ENCODE data around the gene EFNB3. TPM values are rescaled to one million over a fixed set of nuclear protein-coding genes. Genes with fewer than 3 reads are reported as not detected.

The EFNB3 gene
- total RNA-seq, 4 donors from 2014 or later: 0.70 to 2.7 (median 1.9) TPM

- Histone ChIP-seq H3K4me3 (no peak overlapping the region), H3K36me3 (no peaks in the 10 kb centered on the region), H3K27ac (no peak overlapping the region), H3K27me3 (no peaks in the 10 kb centered on the region), H3K4me1 (peaks cover 0 to 20% (median 1%) of the 10 kb centered on the region in 3 donors), H3K9me3 (no peaks in the 10 kb centered on the region)
- TF ChIP-seq POLR2A (IDR thresholded peaks at IDR 0.05) (no peak), CTCF (IDR thresholded peaks at IDR 0.05) (no peak)
- intact Hi-C loops (cut with DNase I): no loop called here
- 34 to 35% methylated on average over 4 of the region's 4 CpGs for WGBS, 2 donors
- DNase-seq: no peak
Observed at GRCh38 chr17:7750321-7750821, 45.4 kb downstream of the EFNB3 start.

DNA sequence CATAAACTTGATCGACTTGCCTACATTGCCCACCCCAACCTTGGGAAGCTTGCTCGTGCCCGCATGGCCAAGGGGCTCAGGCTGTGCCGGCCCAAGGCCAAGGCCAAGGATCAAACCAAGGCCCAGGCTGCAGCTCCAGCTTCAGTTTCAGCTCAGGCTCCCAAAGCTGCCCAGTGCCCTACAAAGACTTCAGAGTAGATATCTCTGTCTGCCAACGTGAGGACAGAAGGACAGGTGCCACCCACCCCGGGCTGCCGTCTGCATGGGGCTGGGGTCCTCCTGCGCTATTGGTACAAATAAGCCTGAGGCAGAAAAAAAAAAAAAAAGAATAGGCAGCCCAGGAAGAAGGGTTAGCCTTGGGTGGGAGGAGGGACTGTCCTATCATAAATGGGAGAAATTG is 49.7 kb downstream of the EFNB3 start:
- Histone ChIP-seq H3K27ac (peak overlapping the region in 2 of 4 donors; percentile 45 to 73), H3K9me3 (no peaks in the 10 kb centered on the region), H3K4me3 (no peak overlapping the region), H3K36me3 (no peaks in the 10 kb centered on the region), H3K27me3 (no peaks in the 10 kb centered on the region), H3K4me1 (peaks cover 0 to 17% (median 2%) of the 10 kb centered on the region in 3 donors)
- DNase-seq: no peak
- WGBS, 2 donors: 53 to 61% methylated on average over 5 to 6 of the region's 8 CpGs
- intact Hi-C loops (cut with DNase I): no loop called here
- TF ChIP-seq POLR2A (IDR thresholded peaks at IDR 0.05) (no peak), CTCF (IDR thresholded peaks at IDR 0.05) (no peak)

GRCh38 chr17:7755095-7755890 is 50.3 kb downstream of the EFNB3 start:
- intact Hi-C loops (cut with DNase I): no loop called here
- H3K9me3 ChIP-seq: no peaks in the 10 kb centered on the region
- no peaks in the 10 kb centered on the region for H3K27me3 ChIP-seq
- WGBS, 2 donors: 37 to 40% methylated on average over 9 of the region's 9 CpGs
- no peak for TF ChIP-seq POLR2A (IDR thresholded peaks at IDR 0.05)
- no peak for TF ChIP-seq CTCF (IDR thresholded peaks at IDR 0.05)
- H3K27ac ChIP-seq: peak overlapping the region; percentile 5 to 73 (median 50)
- peaks cover 0 to 17% (median 2%) of the 10 kb centered on the region in 3 donors for H3K4me1 ChIP-seq
- DNase-seq: no peak
- H3K4me3 ChIP-seq: no peak overlapping the region
- H3K36me3 ChIP-seq: no peaks in the 10 kb centered on the region

GRCh38 chr17:7756968-7757367 is 52.0 kb downstream of the EFNB3 start:
- peaks cover 0 to 17% (median 2%) of the 10 kb centered on the region in 3 donors for H3K4me1 ChIP-seq
- WGBS, 2 donors: 90 to 92% methylated on average over 14 of the region's 14 CpGs
- no peak overlapping the region for H3K4me3 ChIP-seq
- no peaks in the 10 kb centered on the region for H3K36me3 ChIP-seq
- DNase-seq: no peak
- intact Hi-C loops (cut with DNase I): no loop called here
- H3K27ac ChIP-seq: no peak overlapping the region
- no peaks in the 10 kb centered on the region for H3K9me3 ChIP-seq
- no peaks in the 10 kb centered on the region for H3K27me3 ChIP-seq
- TF ChIP-seq CTCF (IDR thresholded peaks at IDR 0.05): no peak
- TF ChIP-seq POLR2A (IDR thresholded peaks at IDR 0.05): no peak

Other genes with a start within 250 kb of the EFNB3 start
- 10 to 100 TPM; 13.4 to 35.1 (median 28.5) TPM for gene ZBTB4, start 225.6 kb upstream of the EFNB3 start, total RNA-seq
- gene SLC35G6, start 223.8 kb upstream of the EFNB3 start, total RNA-seq: not detected
- 10 to 100 TPM; 59.3 to 94.9 (median 78.2) TPM for gene POLR2A, start 220.8 kb upstream of the EFNB3 start, total RNA-seq
- gene TNFSF12, start 156.1 kb upstream of the EFNB3 start, total RNA-seq: 10 to 100 TPM in 1 of 4 donors, 1 to 10 TPM in 3; 3.5 to 41.6 (median 6.5) TPM
- gene TNFSF13, start 146.5 kb upstream of the EFNB3 start, total RNA-seq: 10 to 100 TPM in 2 of 4 donors, 1 to 10 TPM in 2; 3.8 to 21.7 (median 10.9) TPM
- 10 to 100 TPM; 32.1 to 65.4 (median 48.3) TPM for gene SENP3, start 143.3 kb upstream of the EFNB3 start, total RNA-seq
- gene CD68, start 125.6 kb upstream of the EFNB3 start, total RNA-seq: 10 to 100 TPM; 32.1 to 52.9 (median 45.2) TPM
- gene MPDU1, start 121.3 kb upstream of the EFNB3 start, total RNA-seq: 100 to 1,000 TPM in 2 of 4 donors, 10 to 100 TPM in 2; 69.3 to 123 (median 100) TPM
- 100 to 1,000 TPM in 2 of 4 donors, 10 to 100 TPM in 2; 89.1 to 127 (median 103) TPM for gene SOX15, start 115.1 kb upstream of the EFNB3 start, total RNA-seq
- gene FXR2, start 90.3 kb upstream of the EFNB3 start, total RNA-seq: 10 to 100 TPM; 17.2 to 24.0 (median 20.6) TPM
- 10 to 100 TPM; 20.5 to 55.9 (median 31.3) TPM for gene SAT2, start 77.4 kb upstream of the EFNB3 start, total RNA-seq
- not detected for gene SHBG, start 75.1 kb upstream of the EFNB3 start, total RNA-seq
- gene ATP1B2, start 54.3 kb upstream of the EFNB3 start, total RNA-seq: 1 to 10 TPM in 1 of 4 donors, under 1 TPM in 2, not detected in 1; 0.09 to 1.5 (median 0.21) TPM
- 10 to 100 TPM; 26.6 to 35.1 (median 33.9) TPM for gene TP53, start 17.7 kb upstream of the EFNB3 start, total RNA-seq
- gene WRAP53, start 16.7 kb upstream of the EFNB3 start, total RNA-seq: 1 to 10 TPM; 3.5 to 6.0 (median 3.8) TPM
- under 1 TPM in 3 of 4 donors, not detected in 1; under 0.01 to 0.04 (median 0.03) TPM for gene DNAH2, start 12.5 kb downstream of the EFNB3 start, total RNA-seq
- 10 to 100 TPM in 1 of 4 donors, 1 to 10 TPM in 3; 6.7 to 14.6 (median 7.5) TPM for gene KDM6B, start 129.0 kb downstream of the EFNB3 start, total RNA-seq
- gene TMEM88, start 149.9 kb downstream of the EFNB3 start, total RNA-seq: 1 to 10 TPM in 3 of 4 donors, not detected in 1; 1.5 to 3.8 (median 1.6) TPM
- gene NAA38, start 152.4 kb downstream of the EFNB3 start, total RNA-seq: 10 to 100 TPM; 45.2 to 80.1 (median 74.8) TPM
- gene CYB5D1, start 152.8 kb downstream of the EFNB3 start, total RNA-seq: 1 to 10 TPM; 3.8 to 9.3 (median 7.5) TPM
- gene CHD3, start 183.6 kb downstream of the EFNB3 start, total RNA-seq: 10 to 100 TPM; 57.7 to 93.5 (median 73.0) TPM
- 1 to 10 TPM in 3 of 4 donors, under 1 TPM in 1; 0.94 to 8.6 (median 5.7) TPM for gene RNF227, start 211.1 kb downstream of the EFNB3 start, total RNA-seq
- gene KCNAB3, start 224.7 kb downstream of the EFNB3 start, total RNA-seq: 1 to 10 TPM in 1 of 4 donors, under 1 TPM in 1, not detected in 2; 0.95 to 1.1 TPM
- 10 to 100 TPM; 31.3 to 71.1 (median 40.3) TPM for gene TRAPPC1, start 226.7 kb downstream of the EFNB3 start, total RNA-seq
- gene CNTROB, start 227.0 kb downstream of the EFNB3 start, total RNA-seq: 10 to 100 TPM; 12.4 to 21.4 (median 13.5) TPM